Choroid plexus epithelial cell (primary cell): ENCODE data around the gene KLHL25.

Experiments used
- DNase-seq: peaks from one replicate; pipeline ENCODE4 v3.0.0-alpha.2; 2010; ENCODE audit warnings: low read depth
- H3K4me3 ChIP-seq: 2 replicates; pipeline ENCODE4 v1.5.1; 2011; ENCODE audit warnings: low read depth, mild to moderate bottlenecking, control low read depth, low read length, moderate library complexity
- TF ChIP-seq, protein P1 (sequence below): conservative IDR thresholded peaks from 2 replicates; pipeline ENCODE4 v1.5.1; 2011; ENCODE audit warnings: low read depth, mild to moderate bottlenecking, control low read depth, inconsistent platforms, low read length, moderate library complexity

Gene KLHL25

DNA sequence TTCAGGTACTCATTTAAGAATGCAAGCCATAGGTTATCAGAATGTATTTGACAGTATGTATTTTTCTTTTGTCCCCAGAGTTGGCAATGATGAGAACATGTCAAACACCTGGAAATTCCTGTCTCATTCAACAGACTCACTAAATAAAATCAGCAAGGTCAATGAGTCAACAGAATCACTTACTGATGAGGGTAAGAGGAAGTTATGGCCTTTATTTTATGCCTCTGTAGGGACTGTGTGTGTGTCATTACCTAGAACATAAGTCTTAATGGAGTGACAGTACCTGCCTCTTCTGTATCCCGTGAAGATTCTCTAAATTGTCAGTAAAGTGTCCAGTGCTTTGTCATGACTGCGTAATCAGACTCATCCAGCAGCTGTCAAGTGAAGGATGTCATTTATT is 77.5 kb downstream of the KLHL25 start:
- TF ChIP-seq, protein P1, sequence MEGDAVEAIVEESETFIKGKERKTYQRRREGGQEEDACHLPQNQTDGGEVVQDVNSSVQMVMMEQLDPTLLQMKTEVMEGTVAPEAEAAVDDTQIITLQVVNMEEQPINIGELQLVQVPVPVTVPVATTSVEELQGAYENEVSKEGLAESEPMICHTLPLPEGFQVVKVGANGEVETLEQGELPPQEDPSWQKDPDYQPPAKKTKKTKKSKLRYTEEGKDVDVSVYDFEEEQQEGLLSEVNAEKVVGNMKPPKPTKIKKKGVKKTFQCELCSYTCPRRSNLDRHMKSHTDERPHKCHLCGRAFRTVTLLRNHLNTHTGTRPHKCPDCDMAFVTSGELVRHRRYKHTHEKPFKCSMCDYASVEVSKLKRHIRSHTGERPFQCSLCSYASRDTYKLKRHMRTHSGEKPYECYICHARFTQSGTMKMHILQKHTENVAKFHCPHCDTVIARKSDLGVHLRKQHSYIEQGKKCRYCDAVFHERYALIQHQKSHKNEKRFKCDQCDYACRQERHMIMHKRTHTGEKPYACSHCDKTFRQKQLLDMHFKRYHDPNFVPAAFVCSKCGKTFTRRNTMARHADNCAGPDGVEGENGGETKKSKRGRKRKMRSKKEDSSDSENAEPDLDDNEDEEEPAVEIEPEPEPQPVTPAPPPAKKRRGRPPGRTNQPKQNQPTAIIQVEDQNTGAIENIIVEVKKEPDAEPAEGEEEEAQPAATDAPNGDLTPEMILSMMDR, result no peak
- no peak overlapping the region for H3K4me3 ChIP-seq
- no peak for DNase-seq

GRCh38 chr15:85716261-85716660 is 78.5 kb downstream of the KLHL25 start:
- TF ChIP-seq, protein P1, result no peak
- no peak overlapping the region for H3K4me3 ChIP-seq
- no peak for DNase-seq

DNA sequence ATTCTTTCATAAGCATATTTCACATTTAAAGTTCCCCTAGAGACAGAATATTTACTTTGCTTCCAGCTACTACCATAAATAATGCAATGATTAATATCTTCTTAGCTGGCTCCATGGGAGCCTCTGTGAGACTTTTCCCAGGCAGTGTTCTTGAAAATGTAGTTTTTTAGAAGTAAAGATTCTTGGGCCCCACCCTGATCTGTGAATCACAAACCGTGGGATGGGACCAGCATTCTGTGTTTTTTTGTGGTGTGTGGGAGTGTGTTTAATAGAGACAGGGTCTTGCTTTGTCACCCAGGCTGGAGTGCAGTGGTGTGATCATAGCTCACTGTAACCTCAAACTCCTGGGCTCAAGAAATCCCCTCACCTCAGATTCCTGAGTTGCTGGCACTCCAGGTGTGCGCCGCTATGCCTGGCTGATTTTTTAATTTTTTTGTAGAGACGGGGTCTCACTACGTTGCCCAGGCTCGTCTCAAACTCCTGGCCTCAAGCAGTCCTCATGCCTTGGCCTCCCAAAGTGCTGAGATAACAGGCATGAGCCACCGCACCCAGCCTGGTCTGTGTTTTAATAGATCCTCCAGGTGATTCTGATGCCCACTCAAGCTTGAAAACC is 83.0 kb downstream of the KLHL25 start:
- no peak for DNase-seq
- TF ChIP-seq, protein P1, result no peak
- no peak overlapping the region for H3K4me3 ChIP-seq

DNA sequence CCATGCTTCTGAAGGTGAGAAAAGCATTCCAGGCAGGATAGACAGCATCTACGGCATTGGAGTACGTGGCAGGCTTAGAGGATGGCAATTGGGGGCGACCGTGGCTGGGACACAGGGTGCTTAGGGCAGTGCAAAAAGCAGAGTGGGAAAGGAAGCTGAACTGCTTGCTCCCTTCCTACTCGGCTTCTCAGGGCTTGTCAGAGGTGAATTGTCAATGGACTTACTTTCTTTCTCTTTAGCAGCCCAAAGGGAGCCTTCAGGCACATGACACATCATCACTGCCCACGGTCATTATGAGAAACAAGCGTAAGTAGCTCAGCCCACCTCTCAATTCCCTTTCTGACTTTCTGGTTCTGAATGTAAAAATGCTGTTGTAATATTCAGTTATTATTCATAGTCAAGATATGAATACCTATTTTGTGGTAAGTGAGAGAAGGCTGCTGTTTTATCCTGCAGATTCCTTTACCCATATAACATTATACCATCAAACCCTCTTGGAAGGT is 84.3 kb downstream of the KLHL25 start:
- no peak overlapping the region for H3K4me3 ChIP-seq
- TF ChIP-seq, protein P1, result no peak
- no peak for DNase-seq
